ENCODE measurements around the gene HDHD5.

DNA sequence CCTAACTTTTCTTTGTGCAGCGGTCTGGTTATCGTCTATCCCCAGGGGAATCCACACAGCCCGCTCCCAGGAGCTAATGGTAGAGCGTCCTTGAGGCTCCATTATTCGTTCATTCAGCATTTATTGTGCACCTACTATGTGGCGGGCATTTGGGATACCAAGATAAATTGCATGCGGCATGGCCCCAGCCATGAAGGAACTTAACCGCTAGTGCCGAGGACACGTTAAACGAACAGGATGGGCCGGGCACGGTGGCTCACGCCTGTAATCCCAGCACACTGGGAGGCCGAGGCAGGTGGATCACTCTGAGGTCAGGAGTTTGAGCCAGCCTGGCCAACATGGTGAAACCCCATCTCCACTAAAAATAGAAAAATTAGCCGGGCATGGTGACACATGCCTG lies 49.1 kb downstream of the HDHD5 start:
- TF ChIP-seq POLR2A (IDR thresholded peaks at IDR 0.05) = no peak
- TF ChIP-seq, protein P1, sequence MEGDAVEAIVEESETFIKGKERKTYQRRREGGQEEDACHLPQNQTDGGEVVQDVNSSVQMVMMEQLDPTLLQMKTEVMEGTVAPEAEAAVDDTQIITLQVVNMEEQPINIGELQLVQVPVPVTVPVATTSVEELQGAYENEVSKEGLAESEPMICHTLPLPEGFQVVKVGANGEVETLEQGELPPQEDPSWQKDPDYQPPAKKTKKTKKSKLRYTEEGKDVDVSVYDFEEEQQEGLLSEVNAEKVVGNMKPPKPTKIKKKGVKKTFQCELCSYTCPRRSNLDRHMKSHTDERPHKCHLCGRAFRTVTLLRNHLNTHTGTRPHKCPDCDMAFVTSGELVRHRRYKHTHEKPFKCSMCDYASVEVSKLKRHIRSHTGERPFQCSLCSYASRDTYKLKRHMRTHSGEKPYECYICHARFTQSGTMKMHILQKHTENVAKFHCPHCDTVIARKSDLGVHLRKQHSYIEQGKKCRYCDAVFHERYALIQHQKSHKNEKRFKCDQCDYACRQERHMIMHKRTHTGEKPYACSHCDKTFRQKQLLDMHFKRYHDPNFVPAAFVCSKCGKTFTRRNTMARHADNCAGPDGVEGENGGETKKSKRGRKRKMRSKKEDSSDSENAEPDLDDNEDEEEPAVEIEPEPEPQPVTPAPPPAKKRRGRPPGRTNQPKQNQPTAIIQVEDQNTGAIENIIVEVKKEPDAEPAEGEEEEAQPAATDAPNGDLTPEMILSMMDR (IDR thresholded peaks at IDR 0.05) = no peak

All from thyroid gland (tissue), 4 donors.